Thyroid gland (tissue), 4 donors: Measurements from ENCODE around the gene ENTPD7. TPM values are rescaled to one million over a fixed set of nuclear protein-coding genes. Genes with fewer than 3 reads are reported as not detected.
"Not testable (repeated sequence)": the region's sequence is repeated elsewhere in the genome, so short reads cannot be mapped to it uniquely, and the experiment has no call there.

Source experiments
- DNase-seq, 2 donors: peaks; one replicate each; pipeline ENCODE4 v3.0.0-alpha.2; 2019
- H3K27ac ChIP-seq, 3 donors: fragments of 200-600 bp; sonication (generic); 1 replicate in 2 of 3; 2 replicates in 1 of 3; pipeline ENCODE4 v1.5.1; 2016 to 2019; ENCODE audit warnings: mild to moderate bottlenecking in 1 of 3, moderate library complexity in 1 of 3
- H3K27me3 ChIP-seq: fragments of 200-600 bp; sonication (generic); one replicate; pipeline ENCODE4 v1.5.1; 2019
- H3K36me3 ChIP-seq, 2 donors: fragments of 200-600 bp; sonication (generic); one replicate each; pipeline ENCODE4 v1.5.1; 2016 to 2019
- H3K4me1 ChIP-seq, 2 donors: fragments of 200-600 bp; sonication (generic); one replicate each; pipeline ENCODE4 v1.5.1; 2017 to 2019
- H3K4me3 ChIP-seq, 3 donors: fragments of 200-600 bp; sonication (generic); replicated peaks in 1 of 3; 1 replicate in 2 of 3; 2 replicates in 1 of 3; pipeline ENCODE4 v1.5.1; 2016; ENCODE audit warnings: mild to moderate bottlenecking in 1 of 3
- H3K9me3 ChIP-seq: fragments of 200-600 bp; sonication (generic); one replicate; pipeline ENCODE4 v1.5.1; 2017
- CTCF ChIP-seq, 6 experiments: fragments of 200-600 bp in 3 of 6; fragments of 450-650 bp in 3 of 6; sonication (generic) in 3 of 6; IDR thresholded peaks; one replicate each; pipeline ENCODE4 v1.5.1; 2016 to 2019; ENCODE audit warnings: antibody characterized with exemption in 6 of 6, mild to moderate bottlenecking in 2 of 6, inconsistent platforms in 1 of 6, moderate library complexity in 1 of 6
- POLR2A ChIP-seq, 2 donors: fragments of 450-650 bp; IDR thresholded peaks; one replicate each; pipeline ENCODE4 v1.6.1; 2017; ENCODE audit warnings: antibody characterized with exemption in 2 of 2, mild to moderate bottlenecking in 2 of 2, moderate library complexity in 1 of 2
- WGBS, 2 donors: methylation state at CpG; one replicate each; pipeline ENCODE4 v1.1.5; 2017; 5-methylcytosine and 5-hydroxymethylcytosine counted together
- intact Hi-C: fragments of 100-400 bp; cut with DNase I; formaldehyde crosslinking; loops from one replicate; pipeline ENCODE4 v1.15.1; 2023
- total RNA-seq, 4 donors: library from RNA; depleted of rRNA; stranded (reverse); fragments of >200 nt; gene quantifications; one replicate each; pipeline ENCODE4 v1.2.3, GENCODE V29; 2016

The ENTPD7 gene
- total RNA-seq, 4 donors from 2014 or later = 7.8 to 13.7 (median 10.2) TPM

GRCh38 chr10:99731306-99732032 lies 72.2 kb downstream of the ENTPD7 start:
- H3K27ac ChIP-seq = peak overlapping the region in 2 of 3 donors; percentile 92 to 98
- peak overlapping the region; percentile 49 to 86 (median 66) for H3K4me3 ChIP-seq
- whole genome bisulfite sequencing, 2 donors = 17 to 18% methylated on average over 6 to 9 of the region's 16 CpGs
- intact Hi-C loops = no loop called here
- H3K36me3 ChIP-seq = peaks cover 5 to 9% of the 10 kb centered on the region in 2 donors
- H3K4me1 ChIP-seq = peaks cover 6 to 13% of the 10 kb centered on the region in 2 donors
- DNase-seq = no peak
- H3K9me3 ChIP-seq = no peaks in the 10 kb centered on the region
- H3K27me3 ChIP-seq = no peaks in the 10 kb centered on the region
- TF ChIP-seq CTCF (IDR thresholded peaks at IDR 0.05) = no peak
- no peak for TF ChIP-seq POLR2A (IDR thresholded peaks at IDR 0.05)

GRCh38 chr10:99732033-99732842 lies 72.9 kb downstream of the ENTPD7 start, which contains the start of the genes COX15 and CUTC:
Gene COX15, minus strand, starts transcription at chr10:99732127. Its CDS starts 78 bp downstream, at chr10:99732049.
Gene CUTC, plus strand, starts transcription at chr10:99732234. Its CDS starts 115 bp downstream, at chr10:99732349.
- WGBS, 2 donors = 0% methylated on average over 55 to 56 of the region's 73 CpGs
- peak; percentile 96 to 98 for DNase-seq
- TF ChIP-seq POLR2A (IDR thresholded peaks at IDR 0.05) = peak; percentile 18 to 91
- peak in 5 of 6 experiments; percentile 16 to 63 (median 36) for TF ChIP-seq CTCF (IDR thresholded peaks at IDR 0.05)
- Histone ChIP-seq H3K27ac (peak within 1 kb of the TSS; percentile 70 to 98 (median 92)), H3K27me3 (no peaks in the 10 kb centered on the region), H3K4me3 (peak within 1 kb of the TSS; percentile 49 to 86 (median 66)), H3K4me1 (peaks cover 6 to 13% of the 10 kb centered on the region in 2 donors), H3K36me3 (peaks cover 5 to 8% of the 10 kb centered on the region in 2 donors), H3K9me3 (no peaks in the 10 kb centered on the region)
- intact Hi-C loops = no loop called here

GRCh38 chr10:99733366-99733765 lies 74.1 kb downstream of the ENTPD7 start:
- Histone ChIP-seq H3K27ac (peak overlapping the region; percentile 27 to 62 (median 37)), H3K9me3 (no peaks in the 10 kb centered on the region), H3K4me3 (peak overlapping the region in 1 of 3 donors; percentile 86), H3K27me3 (no peaks in the 10 kb centered on the region), H3K36me3 (peaks cover 5 to 18% of the 10 kb centered on the region in 2 donors), H3K4me1 (peaks cover 6 to 13% of the 10 kb centered on the region in 2 donors)
- WGBS, 2 donors = 38 to 49% methylated on average over 8 of the region's 8 CpGs
- TF ChIP-seq CTCF (IDR thresholded peaks at IDR 0.05) = no peak
- no peak for TF ChIP-seq POLR2A (IDR thresholded peaks at IDR 0.05)
- DNase-seq = peak; percentile 76 to 77
- intact Hi-C loops = no loop called here

GRCh38 chr10:99734111-99734510 lies 74.8 kb downstream of the ENTPD7 start:
- H3K9me3 ChIP-seq, H3K27me3 ChIP-seq, intact Hi-C loops, H3K4me3 ChIP-seq, H3K27ac ChIP-seq: not testable (repeated sequence)
- H3K4me1 ChIP-seq = peaks cover 6 to 13% of the 10 kb centered on the region in 2 donors
- peak in 1 of 2 donors; percentile 9 for DNase-seq
- peaks cover 5 to 18% of the 10 kb centered on the region in 2 donors for H3K36me3 ChIP-seq
- WGBS, 2 donors = 98% methylated on average over 10 of the region's 10 CpGs

- peaks cover 46 to 61% of the 10 kb centered on the region in 2 donors for H3K36me3 ChIP-seq
- WGBS, 2 donors = 98% methylated on average over 2 of the region's 2 CpGs
- intact Hi-C loops = no loop called here
- DNase-seq = no peak
- H3K27ac ChIP-seq = no peak overlapping the region
- TF ChIP-seq CTCF (IDR thresholded peaks at IDR 0.05) (no peak), POLR2A (IDR thresholded peaks at IDR 0.05) (no peak)
- H3K4me3 ChIP-seq = no peak overlapping the region
- H3K27me3 ChIP-seq = no peaks in the 10 kb centered on the region
- H3K4me1 ChIP-seq = peaks cover 5 to 15% of the 10 kb centered on the region in 2 donors
- no peaks in the 10 kb centered on the region for H3K9me3 ChIP-seq
Observed at GRCh38 chr10:99740260-99740659, 81.0 kb downstream of the ENTPD7 start.
